ENCODE measurements around the gene FZD8.

FZD8 gene

GRCh38 chr10:35644050-35644950, 2.2 kb upstream of the FZD8 start:
- no peak overlapping the region for H3K27ac Mint-ChIP-seq
- no peak for TF ChIP-seq CTCF (IDR thresholded peaks at IDR 0.05)
- H3K36me3 Mint-ChIP-seq (ENCODE audit: low read depth), result peaks cover 9% of the 10 kb centered on the region
- peaks cover 27% of the 10 kb centered on the region for H3K4me1 Mint-ChIP-seq
- peak overlapping the region; percentile 84 for H3K4me3 Mint-ChIP-seq
- peaks cover 32% of the 10 kb centered on the region for H3K27me3 Mint-ChIP-seq (ENCODE audit: low read depth, poor library complexity)
- peaks cover 6% of the 10 kb centered on the region for H3K9me3 Mint-ChIP-seq
- peak; percentile 37 for DNase-seq

- H3K27me3 Mint-ChIP-seq (ENCODE audit: low read depth, poor library complexity), result peaks cover 33% of the 10 kb centered on the region
- peak; percentile 65 for DNase-seq
- peak overlapping the region; percentile 84 for H3K4me3 Mint-ChIP-seq
- peaks cover 6% of the 10 kb centered on the region for H3K9me3 Mint-ChIP-seq
- H3K36me3 Mint-ChIP-seq (ENCODE audit: low read depth), result peaks cover 9% of the 10 kb centered on the region
- no peak for TF ChIP-seq CTCF (IDR thresholded peaks at IDR 0.05)
- H3K27ac Mint-ChIP-seq, result no peak overlapping the region
- H3K4me1 Mint-ChIP-seq, result peaks cover 33% of the 10 kb centered on the region
Measured at GRCh38 chr10:35643151-35644049, 1.3 kb upstream of the FZD8 start.

- no peak overlapping the region for H3K27ac Mint-ChIP-seq
- H3K4me1 Mint-ChIP-seq, result peaks cover 39% of the 10 kb centered on the region
- peaks cover 6% of the 10 kb centered on the region for H3K9me3 Mint-ChIP-seq
- peaks cover 7% of the 10 kb centered on the region for H3K36me3 Mint-ChIP-seq (ENCODE audit: low read depth)
- no peak for TF ChIP-seq CTCF (IDR thresholded peaks at IDR 0.05)
- DNase-seq, result no peak
- H3K27me3 Mint-ChIP-seq (ENCODE audit: low read depth, poor library complexity), result peaks cover 39% of the 10 kb centered on the region
- H3K4me3 Mint-ChIP-seq, result peak overlapping the region; percentile 84
Measured at GRCh38 chr10:35642793-35643114, 658 bp upstream of the FZD8 start.

GRCh38 chr10:35641676-35642034, 441 bp downstream of the FZD8 start:
- peak; percentile 61 for DNase-seq
- no peak for TF ChIP-seq CTCF (IDR thresholded peaks at IDR 0.05)
- H3K27me3 Mint-ChIP-seq (ENCODE audit: low read depth, poor library complexity), result peaks cover 40% of the 10 kb centered on the region
- H3K9me3 Mint-ChIP-seq, result no peaks in the 10 kb centered on the region
- H3K27ac Mint-ChIP-seq, result no peak overlapping the region
- H3K36me3 Mint-ChIP-seq (ENCODE audit: low read depth), result no peaks in the 10 kb centered on the region
- H3K4me1 Mint-ChIP-seq, result peaks cover 50% of the 10 kb centered on the region
- peak overlapping the region; percentile 84 for H3K4me3 Mint-ChIP-seq

- Mint-ChIP-seq H3K9me3 (no peaks in the 10 kb centered on the region), H3K27me3 (ENCODE audit: low read depth, poor library complexity) (peaks cover 40% of the 10 kb centered on the region), H3K4me3 (peak overlapping the region; percentile 81), H3K4me1 (peaks cover 55% of the 10 kb centered on the region), H3K36me3 (ENCODE audit: low read depth) (no peaks in the 10 kb centered on the region), H3K27ac (no peak overlapping the region)
- TF ChIP-seq CTCF (IDR thresholded peaks at IDR 0.05), result no peak
- DNase-seq, result peak; percentile 68
Measured at GRCh38 chr10:35640951-35641675, 983 bp downstream of the FZD8 start.
